GM12891 (cell line): Measurements from ENCODE around the gene AK5.

Experiments used
- POLR2A ChIP-seq: IDR thresholded peaks from 2 replicates; pipeline ENCODE4 v1.6.1; 2011; ENCODE audit warnings: low read depth, low read length, control low read depth
- POLR2AphosphoS5 ChIP-seq: IDR thresholded peaks from 2 replicates; pipeline ENCODE4 v1.6.1; 2011; ENCODE audit warnings: low read depth, low read length, control low read depth
- SPI1 ChIP-seq: IDR thresholded peaks from 2 replicates; pipeline ENCODE4 v1.6.1; 2011; ENCODE audit warnings: low read depth, low read length, control low read depth
- TAF1 ChIP-seq: IDR thresholded peaks from 2 replicates; pipeline ENCODE4 v1.6.1; 2011; ENCODE audit warnings: low read depth, low read length, control low read depth

DNA sequence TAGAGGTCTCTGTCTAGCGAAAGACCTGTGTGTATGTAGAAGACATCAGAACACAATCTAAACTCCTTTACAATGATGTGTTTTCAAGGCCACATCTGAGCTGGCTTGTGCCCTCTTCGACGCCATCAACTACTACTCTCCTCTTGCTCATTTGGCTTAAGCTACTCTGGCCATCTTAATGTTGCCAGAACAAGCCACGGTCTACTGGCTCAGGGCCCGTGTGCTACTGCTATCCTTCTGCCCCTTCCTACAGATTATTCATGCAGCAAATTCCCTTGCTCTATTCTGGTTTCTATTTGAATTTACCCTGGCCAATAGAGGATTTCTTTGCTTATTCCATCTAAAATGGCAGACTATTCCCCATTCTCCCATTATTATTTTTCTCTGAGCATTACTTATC lies 278.9 kb downstream of the AK5 start:
- TF ChIP-seq POLR2A (no peak), POLR2AphosphoS5 (no peak), SPI1 (no peak), TAF1 (no peak)
